SK-N-SH treated with all-trans-retinoic acid at 6 μM for 48 hours (cell line): Measurements from ENCODE around the gene SLC44A2.

ENCODE experiments used
- ATAC-seq: fragments of 200-7000 bp; cut with Tn5 transposase; 3 replicates; pipeline ENCODE4 v1.9.1; 2020; ENCODE audit warnings: mild to moderate bottlenecking, moderate library complexity
- ARNTL ChIP-seq: fragments of 450-650 bp; formaldehyde crosslinking; IDR thresholded peaks from 2 replicates; pipeline ENCODE4 v1.5.0; 2020; ENCODE audit warnings: low read depth, mild to moderate bottlenecking, moderate library complexity, borderline replicate concordance
- BACH2 ChIP-seq: fragments of 250-450 bp; sonication (Bioruptor Pico); IDR thresholded peaks from 2 replicates; pipeline ENCODE4 v1.9.0; 2021; ENCODE audit warnings: mild to moderate bottlenecking, borderline replicate concordance
- CREB5 ChIP-seq: fragments of 250-450 bp; sonication (Bioruptor Pico); IDR thresholded peaks from 2 replicates; pipeline ENCODE4 v1.5.1; 2020; ENCODE audit warnings: low read depth, mild to moderate bottlenecking, moderate library complexity
- CSDC2 ChIP-seq: fragments of 250-450 bp; sonication (Bioruptor Pico); IDR thresholded peaks from 2 replicates; pipeline ENCODE4 v1.5.0; 2020; ENCODE audit warnings: mild to moderate bottlenecking, moderate library complexity
- CSRNP3 ChIP-seq: fragments of 250-450 bp; sonication (Bioruptor Pico); IDR thresholded peaks from 2 replicates; pipeline ENCODE4 v1.5.1; 2021; ENCODE audit warnings: mild to moderate bottlenecking, moderate library complexity
- ESRRG ChIP-seq: fragments of 250-450 bp; sonication (Bioruptor Pico); IDR thresholded peaks from 2 replicates; pipeline ENCODE4 v1.6.1; 2021; ENCODE audit warnings: mild to moderate bottlenecking
- GLIS3 ChIP-seq: fragments of 250-450 bp; sonication (Bioruptor Pico); IDR thresholded peaks from 2 replicates; pipeline ENCODE4 v1.5.0; 2020; ENCODE audit warnings: mild to moderate bottlenecking, moderate library complexity
- ISL1 ChIP-seq: fragments of 250-450 bp; sonication (Bioruptor Pico); IDR thresholded peaks from 2 replicates; pipeline ENCODE4 v2.1.2; 2022; ENCODE audit warnings: mild to moderate bottlenecking, moderate library complexity
- OSR1 ChIP-seq: fragments of 250-450 bp; sonication (Bioruptor Pico); IDR thresholded peaks from 2 replicates; pipeline ENCODE4 v1.8.0; 2022; ENCODE audit warnings: moderate library complexity, mild to moderate bottlenecking, inconsistent platforms
- PATZ1 ChIP-seq: fragments of 250-450 bp; sonication (Bioruptor Pico); IDR thresholded peaks from 2 replicates; pipeline ENCODE4 v1.8.0; 2020; ENCODE audit warnings: mild to moderate bottlenecking, moderate library complexity, borderline replicate concordance
- PPARA ChIP-seq: fragments of 250-450 bp; sonication (Bioruptor Pico); IDR thresholded peaks from 2 replicates; pipeline ENCODE4 v1.5.0; 2020; ENCODE audit warnings: mild to moderate bottlenecking, borderline replicate concordance
- RARB ChIP-seq: fragments of 250-450 bp; sonication (Bioruptor Pico); IDR thresholded peaks from 2 replicates; pipeline ENCODE4 v1.8.0; 2021; ENCODE audit warnings: mild to moderate bottlenecking, moderate library complexity
- TCF4 ChIP-seq: fragments of 250-450 bp; sonication (Bioruptor Pico); IDR thresholded peaks from 2 replicates; pipeline ENCODE4 v1.8.0; 2021; ENCODE audit warnings: mild to moderate bottlenecking, moderate library complexity, borderline replicate concordance
- TOX ChIP-seq: fragments of 250-450 bp; sonication (Bioruptor Pico); IDR thresholded peaks from 2 replicates; pipeline ENCODE4 v1.8.0; 2021; ENCODE audit warnings: mild to moderate bottlenecking, moderate library complexity, borderline replicate concordance
- TSHZ2 ChIP-seq: fragments of 250-450 bp; sonication (Bioruptor Pico); IDR thresholded peaks from 2 replicates; pipeline ENCODE4 v1.5.0; 2020; ENCODE audit warnings: mild to moderate bottlenecking, moderate library complexity
- ZC3H10 ChIP-seq: fragments of 250-450 bp; sonication (Bioruptor Pico); IDR thresholded peaks from 2 replicates; pipeline ENCODE4 v1.5.1; 2021; ENCODE audit warnings: mild to moderate bottlenecking, moderate library complexity
- ZFP3 ChIP-seq: fragments of 250-450 bp; sonication (Bioruptor Pico); IDR thresholded peaks from 2 replicates; pipeline ENCODE4 v1.5.0; 2020; ENCODE audit warnings: mild to moderate bottlenecking, moderate library complexity
- ZFP30 ChIP-seq: fragments of 450-650 bp; formaldehyde crosslinking; IDR thresholded peaks from 2 replicates; pipeline ENCODE4 v1.5.0; 2022; ENCODE audit warnings: mild to moderate bottlenecking, moderate library complexity
- ZNF565 ChIP-seq: fragments of 450-650 bp; formaldehyde crosslinking; conservative IDR thresholded peaks from 2 replicates; pipeline ENCODE4 v1.5.0; 2020; ENCODE audit warnings: low read depth, mild to moderate bottlenecking, moderate library complexity
- ZNF70 ChIP-seq: fragments of 450-650 bp; formaldehyde crosslinking; IDR thresholded peaks from 2 replicates; pipeline ENCODE4 v1.5.0; 2020; ENCODE audit warnings: mild to moderate bottlenecking, moderate library complexity
- ZNF8 ChIP-seq: fragments of 450-650 bp; formaldehyde crosslinking; IDR thresholded peaks from 2 replicates; pipeline ENCODE4 v1.5.0; 2020; ENCODE audit warnings: mild to moderate bottlenecking, moderate library complexity

The SLC44A2 gene

GRCh38 chr19:10678813-10679212, 53.5 kb downstream of the SLC44A2 start:
- ATAC-seq: no peak
- TF ChIP-seq ZNF70 (CRISPR knock-in tag) (no peak), TOX (no peak), ZC3H10 (CRISPR knock-in tag) (no peak), BACH2 (no peak), ISL1 (CRISPR knock-in tag) (no peak), ZFP3 (CRISPR knock-in tag) (no peak), CREB5 (CRISPR knock-in tag) (no peak), ARNTL (CRISPR knock-in tag) (no peak), OSR1 (no peak), ZNF8 (CRISPR knock-in tag) (no peak), ZFP30 (CRISPR knock-in tag) (no peak), PPARA (CRISPR knock-in tag) (no peak), TCF4 (CRISPR knock-in tag) (no peak)

- ATAC-seq: no peak
- TF ChIP-seq CREB5 (CRISPR knock-in tag): no peak
- TF ChIP-seq TCF4 (CRISPR knock-in tag): no peak
- no peak for TF ChIP-seq CSDC2 (CRISPR knock-in tag)
- no peak for TF ChIP-seq RARB
- no peak for TF ChIP-seq ZNF565
- no peak for TF ChIP-seq ZNF70 (CRISPR knock-in tag)
- TF ChIP-seq ZFP3 (CRISPR knock-in tag): no peak
- TF ChIP-seq ESRRG (CRISPR knock-in tag): no peak
- TF ChIP-seq ZFP30 (CRISPR knock-in tag): no peak
- no peak for TF ChIP-seq ARNTL (CRISPR knock-in tag)
- no peak for TF ChIP-seq ISL1 (CRISPR knock-in tag)
- TF ChIP-seq TOX: no peak
- TF ChIP-seq OSR1: no peak
- TF ChIP-seq GLIS3 (CRISPR knock-in tag): no peak
- no peak for TF ChIP-seq ZC3H10 (CRISPR knock-in tag)
- TF ChIP-seq PATZ1 (CRISPR knock-in tag): no peak
- TF ChIP-seq CSRNP3 (CRISPR knock-in tag): no peak
- no peak for TF ChIP-seq BACH2
- no peak for TF ChIP-seq TSHZ2
- no peak for TF ChIP-seq PPARA (CRISPR knock-in tag)
Measured at GRCh38 chr19:10679743-10680142, 54.4 kb downstream of the SLC44A2 start.

- no peak for ATAC-seq
- TF ChIP-seq ZC3H10 (CRISPR knock-in tag) (no peak), TOX (no peak), ZNF8 (CRISPR knock-in tag) (no peak), CSRNP3 (CRISPR knock-in tag) (no peak), OSR1 (no peak), ESRRG (CRISPR knock-in tag) (no peak), CREB5 (CRISPR knock-in tag) (no peak), ARNTL (CRISPR knock-in tag) (no peak), CSDC2 (CRISPR knock-in tag) (no peak), ISL1 (CRISPR knock-in tag) (no peak), ZFP30 (CRISPR knock-in tag) (no peak), GLIS3 (CRISPR knock-in tag) (no peak), ZNF565 (no peak), TCF4 (CRISPR knock-in tag) (no peak)
Measured at GRCh38 chr19:10680545-10681135, 55.3 kb downstream of the SLC44A2 start.
